ENCODE data around the gene CEP76. TPM values are rescaled to one million over a fixed set of nuclear protein-coding genes. Genes with fewer than 3 reads are reported as not detected.
"Not testable (repeated sequence)": the region's sequence is repeated elsewhere in the genome, so short reads cannot be mapped to it uniquely, and the experiment has no call there.

Gene CEP76
- total RNA-seq, 4 donors from 2014 or later, result 5.6 to 35.6 (median 11.7) TPM

- Histone ChIP-seq H3K4me3 (no peak overlapping the region), H3K36me3 (no peaks in the 10 kb centered on the region), H3K27ac (no peak overlapping the region), H3K27me3 (no peaks in the 10 kb centered on the region), H3K9me3 (no peaks in the 10 kb centered on the region), H3K4me1 (peaks cover 0 to 8% of the 10 kb centered on the region in 2 donors)
- TF ChIP-seq, protein P1, sequence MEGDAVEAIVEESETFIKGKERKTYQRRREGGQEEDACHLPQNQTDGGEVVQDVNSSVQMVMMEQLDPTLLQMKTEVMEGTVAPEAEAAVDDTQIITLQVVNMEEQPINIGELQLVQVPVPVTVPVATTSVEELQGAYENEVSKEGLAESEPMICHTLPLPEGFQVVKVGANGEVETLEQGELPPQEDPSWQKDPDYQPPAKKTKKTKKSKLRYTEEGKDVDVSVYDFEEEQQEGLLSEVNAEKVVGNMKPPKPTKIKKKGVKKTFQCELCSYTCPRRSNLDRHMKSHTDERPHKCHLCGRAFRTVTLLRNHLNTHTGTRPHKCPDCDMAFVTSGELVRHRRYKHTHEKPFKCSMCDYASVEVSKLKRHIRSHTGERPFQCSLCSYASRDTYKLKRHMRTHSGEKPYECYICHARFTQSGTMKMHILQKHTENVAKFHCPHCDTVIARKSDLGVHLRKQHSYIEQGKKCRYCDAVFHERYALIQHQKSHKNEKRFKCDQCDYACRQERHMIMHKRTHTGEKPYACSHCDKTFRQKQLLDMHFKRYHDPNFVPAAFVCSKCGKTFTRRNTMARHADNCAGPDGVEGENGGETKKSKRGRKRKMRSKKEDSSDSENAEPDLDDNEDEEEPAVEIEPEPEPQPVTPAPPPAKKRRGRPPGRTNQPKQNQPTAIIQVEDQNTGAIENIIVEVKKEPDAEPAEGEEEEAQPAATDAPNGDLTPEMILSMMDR (IDR thresholded peaks at IDR 0.05), result no peak
- no peak for TF ChIP-seq POLR2A (IDR thresholded peaks at IDR 0.05)
- intact Hi-C loops (cut with DNase I; ENCODE audit: low total_unique reads), result no loop called here
- DNase-seq, result no peak
Measured at GRCh38 chr18:12647773-12648172, 54.8 kb downstream of the CEP76 start.

- Histone ChIP-seq H3K27ac (peak overlapping the region in 1 of 2 donors; percentile 48), H3K4me1 (peaks cover 0 to 8% of the 10 kb centered on the region in 2 donors), H3K9me3 (no peaks in the 10 kb centered on the region), H3K27me3 (no peaks in the 10 kb centered on the region), H3K36me3 (no peaks in the 10 kb centered on the region), H3K4me3 (no peak overlapping the region)
- DNase-seq, result peak; percentile 38 to 39
- TF ChIP-seq, protein P1 (IDR thresholded peaks at IDR 0.05), result no peak
- TF ChIP-seq POLR2A (IDR thresholded peaks at IDR 0.05), result no peak
- intact Hi-C loops (cut with DNase I; ENCODE audit: low total_unique reads), result no loop called here
Measured at GRCh38 chr18:12645751-12646203, 56.7 kb downstream of the CEP76 start.

- H3K9me3 ChIP-seq, result no peaks in the 10 kb centered on the region
- no peak for TF ChIP-seq POLR2A (IDR thresholded peaks at IDR 0.05)
- TF ChIP-seq, protein P1 (IDR thresholded peaks at IDR 0.05), result no peak
- no peaks in the 10 kb centered on the region for H3K36me3 ChIP-seq
- no peaks in the 10 kb centered on the region for H3K27me3 ChIP-seq
- peak overlapping the region in 1 of 2 donors; percentile 48 for H3K27ac ChIP-seq
- intact Hi-C loops (cut with DNase I; ENCODE audit: low total_unique reads), result no loop called here
- H3K4me1 ChIP-seq, result peaks cover 0 to 8% of the 10 kb centered on the region in 2 donors
- DNase-seq, result no peak
- H3K4me3 ChIP-seq, result no peak overlapping the region
Measured at GRCh38 chr18:12645254-12645653, 57.3 kb downstream of the CEP76 start.

- H3K36me3 ChIP-seq; intact Hi-C loops (cut with DNase I; ENCODE audit: low total_unique reads); H3K4me3 ChIP-seq; H3K4me1 ChIP-seq; H3K9me3 ChIP-seq; H3K27ac ChIP-seq; H3K27me3 ChIP-seq; DNase-seq: not testable (repeated sequence)
Measured at GRCh38 chr18:12643756-12644155, 58.8 kb downstream of the CEP76 start.

GRCh38 chr18:12640881-12641200, 61.7 kb downstream of the CEP76 start:
- Histone ChIP-seq H3K4me1 (peaks cover 0 to 8% of the 10 kb centered on the region in 2 donors), H3K36me3 (no peaks in the 10 kb centered on the region), H3K27ac (no peak overlapping the region), H3K27me3 (no peaks in the 10 kb centered on the region), H3K4me3 (no peak overlapping the region), H3K9me3 (no peaks in the 10 kb centered on the region)
- intact Hi-C loops (cut with DNase I; ENCODE audit: low total_unique reads), result no loop called here
- DNase-seq, result no peak
- no peak for TF ChIP-seq POLR2A (IDR thresholded peaks at IDR 0.05)
- TF ChIP-seq, protein P1 (IDR thresholded peaks at IDR 0.05), result no peak
